ENCODE data around the gene CD3G. TPM values are rescaled to one million over a fixed set of nuclear protein-coding genes. Genes with fewer than 3 reads are reported as not detected.

CD3G gene
- total RNA-seq, 4 donors from 2014 or later, result 0.12 to 0.59 (median 0.37) TPM

- intact Hi-C loops (cut with DNase I; ENCODE audit: low total_unique reads), result no loop called here
- no peak for DNase-seq (ENCODE audit: low spot score in 2 of 2)
- no peak for TF ChIP-seq CTCF (IDR thresholded peaks at IDR 0.05)
- no peak for TF ChIP-seq POLR2A (IDR thresholded peaks at IDR 0.05)
- no peak overlapping the region for H3K4me3 ChIP-seq (ENCODE audit: low read depth, poor library complexity, severe bottlenecking)
- WGBS, 2 donors, result 70 to 74% methylated on average over 4 of the region's 4 CpGs
These were observed 32.6 kb upstream of the CD3G start for GRCh38 chr11:118311518-118311917.

GRCh38 chr11:118312328-118312727 lies 31.8 kb upstream of the CD3G start:
- TF ChIP-seq CTCF (IDR thresholded peaks at IDR 0.05) (no peak), POLR2A (IDR thresholded peaks at IDR 0.05) (no peak)
- H3K4me3 ChIP-seq (ENCODE audit: low read depth, poor library complexity, severe bottlenecking), result no peak overlapping the region
- intact Hi-C loops (cut with DNase I; ENCODE audit: low total_unique reads), result no loop called here
- no peak for DNase-seq (ENCODE audit: low spot score in 2 of 2)
- WGBS, 2 donors, result 93 to 94% methylated on average over 2 of the region's 2 CpGs

- intact Hi-C loops (cut with DNase I; ENCODE audit: low total_unique reads), result no loop called here
- H3K4me3 ChIP-seq (ENCODE audit: low read depth, poor library complexity, severe bottlenecking), result no peak overlapping the region
- 71 to 72% methylated on average over 4 of the region's 4 CpGs for WGBS, 2 donors
- TF ChIP-seq CTCF (IDR thresholded peaks at IDR 0.05), result no peak
- no peak for DNase-seq (ENCODE audit: low spot score in 2 of 2)
These were observed 30.9 kb upstream of the CD3G start for GRCh38 chr11:118313242-118313641.

- DNase-seq (ENCODE audit: low spot score in 2 of 2), result no peak
- intact Hi-C loops (cut with DNase I; ENCODE audit: low total_unique reads), result no loop called here
- no peak overlapping the region for H3K4me3 ChIP-seq (ENCODE audit: low read depth, poor library complexity, severe bottlenecking)
- TF ChIP-seq CTCF (IDR thresholded peaks at IDR 0.05) (no peak), POLR2A (IDR thresholded peaks at IDR 0.05) (no peak)
- 66 to 75% methylated on average over 7 of the region's 7 CpGs for WGBS, 2 donors
These were observed 29.1 kb upstream of the CD3G start for GRCh38 chr11:118314988-118315411.

GRCh38 chr11:118318124-118318523 lies 26.0 kb upstream of the CD3G start:
- WGBS, 2 donors, result 90% methylated on average over 4 of the region's 4 CpGs
- no peak for TF ChIP-seq POLR2A (IDR thresholded peaks at IDR 0.05)
- TF ChIP-seq CTCF (IDR thresholded peaks at IDR 0.05), result no peak
- no peak overlapping the region for H3K4me3 ChIP-seq (ENCODE audit: low read depth, poor library complexity, severe bottlenecking)
- no peak for DNase-seq (ENCODE audit: low spot score in 2 of 2)
- intact Hi-C loops (cut with DNase I; ENCODE audit: low total_unique reads), result no loop called here

GRCh38 chr11:118318581-118319336 lies 25.4 kb upstream of the CD3G start:
- TF ChIP-seq POLR2A (IDR thresholded peaks at IDR 0.05), result no peak
- no peak for TF ChIP-seq CTCF (IDR thresholded peaks at IDR 0.05)
- WGBS, 2 donors, result 86% methylated on average over 11 of the region's 11 CpGs
- no peak overlapping the region for H3K4me3 ChIP-seq (ENCODE audit: low read depth, poor library complexity, severe bottlenecking)
- intact Hi-C loops (cut with DNase I; ENCODE audit: low total_unique reads), result no loop called here
- DNase-seq (ENCODE audit: low spot score in 2 of 2), result no peak

Measured in lower leg skin (tissue), 4 donors.